ENCODE data around the gene ZPR1.

ZPR1 gene

DNA sequence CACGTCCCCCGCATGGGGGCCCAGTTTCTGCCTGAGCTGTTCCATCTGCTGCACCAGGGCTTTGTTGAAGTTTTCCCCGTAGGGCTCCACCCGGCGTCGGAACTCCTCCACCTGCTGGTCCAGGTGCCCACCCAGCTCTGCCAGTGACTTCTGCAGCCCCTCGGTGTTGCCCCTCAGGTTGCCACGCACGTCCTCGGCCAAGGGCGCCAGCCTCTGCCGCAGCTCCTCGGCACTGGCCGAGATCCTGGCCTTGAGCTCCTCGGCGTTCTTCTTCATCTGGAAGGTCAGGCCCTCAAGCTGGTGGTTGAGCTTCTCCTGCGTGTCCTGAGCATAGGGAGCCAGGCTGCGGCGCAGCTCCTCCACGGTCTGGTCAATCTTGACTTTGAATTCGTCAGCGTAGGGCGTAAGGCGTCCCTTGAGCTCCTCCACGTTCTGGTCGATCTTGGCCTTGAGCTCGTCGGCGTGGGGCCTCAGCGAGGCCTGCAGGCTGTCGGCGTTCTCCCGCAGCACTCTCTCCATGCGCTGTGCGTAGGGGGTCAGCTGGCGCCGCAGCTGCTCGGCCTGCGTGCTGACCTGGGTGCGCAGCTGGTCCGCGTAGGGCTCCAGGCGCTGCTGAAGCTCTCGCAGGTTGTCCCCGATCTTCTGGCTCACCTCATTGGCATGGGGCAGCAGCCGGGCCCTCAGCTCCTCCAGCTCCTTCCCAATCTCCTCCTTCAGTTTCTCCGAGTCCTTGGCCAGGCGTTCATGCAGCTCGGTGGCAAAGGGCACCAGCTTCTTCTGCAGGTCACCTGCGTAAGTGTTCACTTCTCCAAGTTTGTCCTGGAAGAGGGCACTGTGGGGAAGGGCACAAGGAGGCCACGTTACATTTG, 33.5 kb upstream of the ZPR1 start:
- Histone ChIP-seq H3K4me1 (ENCODE audit: control insufficient read depth, insufficient read depth, low read length) (no peaks in the 10 kb centered on the region), H3K27ac (ENCODE audit: extremely low read depth, low read depth, low read length) (no peak overlapping the region), H3K36me3 (ENCODE audit: control insufficient read depth in 2 of 2, insufficient read depth in 1 of 2, low read length in 2 of 2) (no peaks in the 10 kb centered on the region), H3K9me3 (ENCODE audit: control insufficient read depth, insufficient read depth, low read depth, low read length) (no peaks in the 10 kb centered on the region), H3K4me3 (ENCODE audit: low read depth, low read length) (no peak overlapping the region)
- CTCF ChIA-PET: interaction anchor here (0.7 to 1.4 kb wide), 2 partner anchors 30 to 508 kb away, joined by 3 to 7 read pairs; partner anchors contain the start of gene APOA5
- TF ChIP-seq, protein P1, sequence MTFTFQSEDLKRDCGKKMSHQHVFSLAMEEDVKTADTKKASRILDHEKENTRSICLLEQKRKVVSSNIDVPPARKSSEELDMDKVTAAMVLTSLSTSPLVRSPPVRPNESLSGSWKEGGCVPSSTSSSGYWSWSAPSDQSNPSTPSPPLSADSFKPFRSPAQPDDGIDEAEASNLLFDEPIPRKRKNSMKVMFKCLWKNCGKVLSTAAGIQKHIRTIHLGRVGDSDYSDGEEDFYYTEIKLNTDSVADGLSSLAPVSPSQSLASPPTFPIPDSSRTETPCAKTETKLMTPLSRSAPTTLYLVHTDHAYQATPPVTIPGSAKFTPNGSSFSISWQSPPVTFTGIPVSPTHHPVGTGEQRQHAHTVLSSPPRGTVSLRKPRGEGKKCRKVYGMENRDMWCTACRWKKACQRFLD (tag by site-specific recombination; IDR thresholded peaks at IDR 0.05): no peak
- no peak for TF ChIP-seq SALL2 (tag by site-specific recombination; IDR thresholded peaks at IDR 0.05; ENCODE audit: borderline replicate concordance)
- no peak for TF ChIP-seq REPIN1 (tag by site-specific recombination; IDR thresholded peaks at IDR 0.05; ENCODE audit: low read depth)
- TF ChIP-seq GLI4 (tag by site-specific recombination; IDR thresholded peaks at IDR 0.05): no peak
- no peak for TF ChIP-seq ZNF792 (tag by site-specific recombination; IDR thresholded peaks at IDR 0.05)
- TF ChIP-seq ZNF76 (tag by site-specific recombination; IDR thresholded peaks at IDR 0.05; ENCODE audit: borderline replicate concordance, low read depth): no peak
- TF ChIP-seq, protein P2, sequence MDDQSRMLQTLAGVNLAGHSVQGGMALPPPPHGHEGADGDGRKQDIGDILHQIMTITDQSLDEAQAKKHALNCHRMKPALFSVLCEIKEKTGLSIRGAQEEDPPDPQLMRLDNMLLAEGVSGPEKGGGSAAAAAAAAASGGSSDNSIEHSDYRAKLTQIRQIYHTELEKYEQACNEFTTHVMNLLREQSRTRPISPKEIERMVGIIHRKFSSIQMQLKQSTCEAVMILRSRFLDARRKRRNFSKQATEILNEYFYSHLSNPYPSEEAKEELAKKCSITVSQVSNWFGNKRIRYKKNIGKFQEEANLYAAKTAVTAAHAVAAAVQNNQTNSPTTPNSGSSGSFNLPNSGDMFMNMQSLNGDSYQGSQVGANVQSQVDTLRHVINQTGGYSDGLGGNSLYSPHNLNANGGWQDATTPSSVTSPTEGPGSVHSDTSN (CRISPR knock-in tag; IDR thresholded peaks at IDR 0.05): no peak
- TF ChIP-seq ZFP41 (tag by site-specific recombination; IDR thresholded peaks at IDR 0.05; ENCODE audit: borderline replicate concordance): no peak
- TF ChIP-seq ZNF785 (tag by site-specific recombination; IDR thresholded peaks at IDR 0.05): no peak
- TF ChIP-seq HOXC10 (CRISPR knock-in tag; IDR thresholded peaks at IDR 0.05): no peak
- no peak for TF ChIP-seq ZNF707 (tag by site-specific recombination; IDR thresholded peaks at IDR 0.05)
- no peak for TF ChIP-seq GLI2 (tag by site-specific recombination; IDR thresholded peaks at IDR 0.05; ENCODE audit: borderline replicate concordance, low read depth)
- POLR2A ChIA-PET: interaction anchor here (1.2 kb wide), 1 partner anchor 15 kb away, joined by 3 read pairs; no protein-coding TSS in a partner anchor

DNA sequence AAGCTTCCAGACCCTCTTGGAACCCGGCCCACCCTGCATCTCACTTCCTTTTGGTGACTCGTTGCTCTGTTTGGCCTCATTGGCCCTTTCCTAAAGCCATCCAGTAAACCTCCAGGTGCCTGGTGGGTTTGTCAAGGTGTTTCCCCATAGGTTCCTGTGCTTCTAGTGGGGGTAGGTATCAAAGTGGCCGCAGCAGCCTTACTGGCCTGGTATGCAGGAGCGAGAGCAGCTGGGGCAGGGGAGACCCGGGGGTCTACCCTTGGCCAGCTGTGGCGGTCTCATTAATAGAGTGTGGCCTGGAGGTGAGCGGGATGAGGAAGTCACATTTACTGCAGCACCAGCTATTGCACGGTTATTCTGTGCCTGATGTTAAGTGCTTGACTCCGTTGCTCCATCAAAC, 31.2 kb upstream of the ZPR1 start:
- Histone ChIP-seq H3K27ac (ENCODE audit: extremely low read depth, low read depth, low read length) (no peak overlapping the region), H3K36me3 (ENCODE audit: control insufficient read depth in 2 of 2, insufficient read depth in 1 of 2, low read length in 2 of 2) (no peaks in the 10 kb centered on the region), H3K9me3 (ENCODE audit: control insufficient read depth, insufficient read depth, low read depth, low read length) (no peaks in the 10 kb centered on the region), H3K4me3 (ENCODE audit: low read depth, low read length) (no peak overlapping the region), H3K4me1 (ENCODE audit: control insufficient read depth, insufficient read depth, low read length) (no peaks in the 10 kb centered on the region)
- CTCF ChIA-PET: interaction anchor here (1.0 to 1.1 kb wide), 3 partner anchors 11 to 31 kb away, joined by 3 to 4 read pairs (median 4); no protein-coding TSS in a partner anchor
- POLR2A ChIA-PET: interaction anchor here (0.6 kb wide), 1 partner anchor 577 kb away, joined by 4 read pairs; no protein-coding TSS in a partner anchor
- TF ChIP-seq TCF7L2 (IDR thresholded peaks at IDR 0.05; ENCODE audit: borderline replicate concordance, low read depth, low read length) (no peak), ZFP37 (tag by site-specific recombination; IDR thresholded peaks at IDR 0.05) (no peak), GLI2 (tag by site-specific recombination; IDR thresholded peaks at IDR 0.05; ENCODE audit: borderline replicate concordance, low read depth) (no peak), ZFHX2 (tag by site-specific recombination; conservative IDR thresholded peaks at IDR 0.05) (no peak), ZNF23 (tag by site-specific recombination; IDR thresholded peaks at IDR 0.05; ENCODE audit: borderline replicate concordance) (no peak), KLF10 (tag by site-specific recombination; IDR thresholded peaks at IDR 0.05) (no peak), ZIC2 (tag by site-specific recombination; IDR thresholded peaks at IDR 0.05) (no peak), SP3 (tag by site-specific recombination; IDR thresholded peaks at IDR 0.05) (no peak), ZNF629 (tag by site-specific recombination; IDR thresholded peaks at IDR 0.05) (no peak), ZNF76 (tag by site-specific recombination; IDR thresholded peaks at IDR 0.05; ENCODE audit: borderline replicate concordance, low read depth) (no peak), ZNF214 (tag by site-specific recombination; IDR thresholded peaks at IDR 0.05; ENCODE audit: borderline replicate concordance) (no peak), BCL11A (tag by site-specific recombination; IDR thresholded peaks at IDR 0.05; ENCODE audit: low read depth) (no peak), ZNF792 (tag by site-specific recombination; IDR thresholded peaks at IDR 0.05) (no peak), ZNF530 (tag by site-specific recombination; IDR thresholded peaks at IDR 0.05; ENCODE audit: low read depth) (no peak), ZNF843 (tag by site-specific recombination; IDR thresholded peaks at IDR 0.05) (no peak), ZNF785 (tag by site-specific recombination; IDR thresholded peaks at IDR 0.05) (no peak)
- TF ChIP-seq, protein P3, sequence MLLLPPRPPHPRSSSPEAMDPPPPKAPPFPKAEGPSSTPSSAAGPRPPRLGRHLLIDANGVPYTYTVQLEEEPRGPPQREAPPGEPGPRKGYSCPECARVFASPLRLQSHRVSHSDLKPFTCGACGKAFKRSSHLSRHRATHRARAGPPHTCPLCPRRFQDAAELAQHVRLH (tag by site-specific recombination; IDR thresholded peaks at IDR 0.05): no peak
- TF ChIP-seq, protein P4, sequence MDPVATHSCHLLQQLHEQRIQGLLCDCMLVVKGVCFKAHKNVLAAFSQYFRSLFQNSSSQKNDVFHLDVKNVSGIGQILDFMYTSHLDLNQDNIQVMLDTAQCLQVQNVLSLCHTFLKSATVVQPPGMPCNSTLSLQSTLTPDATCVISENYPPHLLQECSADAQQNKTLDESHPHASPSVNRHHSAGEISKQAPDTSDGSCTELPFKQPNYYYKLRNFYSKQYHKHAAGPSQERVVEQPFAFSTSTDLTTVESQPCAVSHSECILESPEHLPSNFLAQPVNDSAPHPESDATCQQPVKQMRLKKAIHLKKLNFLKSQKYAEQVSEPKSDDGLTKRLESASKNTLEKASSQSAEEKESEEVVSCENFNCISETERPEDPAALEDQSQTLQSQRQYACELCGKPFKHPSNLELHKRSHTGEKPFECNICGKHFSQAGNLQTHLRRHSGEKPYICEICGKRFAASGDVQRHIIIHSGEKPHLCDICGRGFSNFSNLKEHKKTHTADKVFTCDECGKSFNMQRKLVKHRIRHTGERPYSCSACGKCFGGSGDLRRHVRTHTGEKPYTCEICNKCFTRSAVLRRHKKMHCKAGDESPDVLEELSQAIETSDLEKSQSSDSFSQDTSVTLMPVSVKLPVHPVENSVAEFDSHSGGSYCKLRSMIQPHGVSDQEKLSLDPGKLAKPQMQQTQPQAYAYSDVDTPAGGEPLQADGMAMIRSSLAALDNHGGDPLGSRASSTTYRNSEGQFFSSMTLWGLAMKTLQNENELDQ (tag by site-specific recombination; IDR thresholded peaks at IDR 0.05; ENCODE audit: low read depth): no peak
- TF ChIP-seq, protein P5, sequence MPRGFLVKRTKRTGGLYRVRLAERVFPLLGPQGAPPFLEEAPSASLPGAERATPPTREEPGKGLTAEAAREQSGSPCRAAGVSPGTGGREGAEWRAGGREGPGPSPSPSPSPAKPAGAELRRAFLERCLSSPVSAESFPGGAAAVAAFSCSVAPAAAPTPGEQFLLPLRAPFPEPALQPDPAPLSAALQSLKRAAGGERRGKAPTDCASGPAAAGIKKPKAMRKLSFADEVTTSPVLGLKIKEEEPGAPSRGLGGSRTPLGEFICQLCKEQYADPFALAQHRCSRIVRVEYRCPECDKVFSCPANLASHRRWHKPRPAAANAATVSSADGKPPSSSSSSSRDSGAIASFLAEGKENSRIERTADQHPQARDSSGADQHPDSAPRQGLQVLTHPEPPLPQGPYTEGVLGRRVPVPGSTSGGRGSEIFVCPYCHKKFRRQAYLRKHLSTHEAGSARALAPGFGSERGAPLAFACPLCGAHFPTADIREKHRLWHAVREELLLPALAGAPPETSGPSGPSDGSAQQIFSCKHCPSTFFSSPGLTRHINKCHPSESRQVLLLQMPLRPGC (tag by site-specific recombination; IDR thresholded peaks at IDR 0.05): no peak
